Measurements from ENCODE around the gene KIF25.

DNA sequence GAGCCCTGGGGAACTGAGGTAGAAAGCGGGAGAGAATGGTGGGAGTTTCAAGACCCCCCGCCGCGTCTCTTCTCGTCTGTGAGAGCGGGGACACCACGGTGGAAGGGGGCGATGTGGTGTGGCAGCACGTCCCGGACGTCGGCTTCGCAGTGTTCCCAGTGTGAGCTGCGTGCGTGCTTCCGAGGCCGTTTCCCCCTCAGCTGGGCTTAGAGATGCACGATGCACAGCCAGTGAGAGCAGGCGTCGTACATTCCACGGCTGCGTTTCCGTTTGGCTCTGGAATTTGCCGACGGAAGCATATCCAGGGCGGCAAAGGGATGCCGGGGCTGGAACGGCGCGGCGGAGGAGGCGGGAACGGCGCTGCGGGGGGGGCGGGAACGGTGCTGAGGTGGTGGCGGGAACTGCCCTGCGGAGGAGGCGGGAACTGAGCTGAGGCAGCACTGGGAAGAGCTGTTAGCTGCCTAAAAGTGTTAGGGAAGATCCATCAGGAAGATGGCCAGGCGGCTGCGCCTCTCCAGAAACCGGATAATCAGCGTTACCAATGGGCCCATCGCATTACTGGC lies 37.7 kb downstream of the KIF25 start:
- TF ChIP-seq, protein P1, sequence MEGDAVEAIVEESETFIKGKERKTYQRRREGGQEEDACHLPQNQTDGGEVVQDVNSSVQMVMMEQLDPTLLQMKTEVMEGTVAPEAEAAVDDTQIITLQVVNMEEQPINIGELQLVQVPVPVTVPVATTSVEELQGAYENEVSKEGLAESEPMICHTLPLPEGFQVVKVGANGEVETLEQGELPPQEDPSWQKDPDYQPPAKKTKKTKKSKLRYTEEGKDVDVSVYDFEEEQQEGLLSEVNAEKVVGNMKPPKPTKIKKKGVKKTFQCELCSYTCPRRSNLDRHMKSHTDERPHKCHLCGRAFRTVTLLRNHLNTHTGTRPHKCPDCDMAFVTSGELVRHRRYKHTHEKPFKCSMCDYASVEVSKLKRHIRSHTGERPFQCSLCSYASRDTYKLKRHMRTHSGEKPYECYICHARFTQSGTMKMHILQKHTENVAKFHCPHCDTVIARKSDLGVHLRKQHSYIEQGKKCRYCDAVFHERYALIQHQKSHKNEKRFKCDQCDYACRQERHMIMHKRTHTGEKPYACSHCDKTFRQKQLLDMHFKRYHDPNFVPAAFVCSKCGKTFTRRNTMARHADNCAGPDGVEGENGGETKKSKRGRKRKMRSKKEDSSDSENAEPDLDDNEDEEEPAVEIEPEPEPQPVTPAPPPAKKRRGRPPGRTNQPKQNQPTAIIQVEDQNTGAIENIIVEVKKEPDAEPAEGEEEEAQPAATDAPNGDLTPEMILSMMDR (IDR thresholded peaks at IDR 0.05), result no peak
- no peak for TF ChIP-seq POLR2A (IDR thresholded peaks at IDR 0.05)

Measured in heart left ventricle (tissue), 13 donors.